NCI-H345 (cell line): Measurements from ENCODE around the gene LILRA6.

Experiments
- DNase-seq: peaks from one replicate; lab custom pipeline; 2025; lab: John Stamatoyannopoulos, UW

The LILRA6 gene

DNA sequence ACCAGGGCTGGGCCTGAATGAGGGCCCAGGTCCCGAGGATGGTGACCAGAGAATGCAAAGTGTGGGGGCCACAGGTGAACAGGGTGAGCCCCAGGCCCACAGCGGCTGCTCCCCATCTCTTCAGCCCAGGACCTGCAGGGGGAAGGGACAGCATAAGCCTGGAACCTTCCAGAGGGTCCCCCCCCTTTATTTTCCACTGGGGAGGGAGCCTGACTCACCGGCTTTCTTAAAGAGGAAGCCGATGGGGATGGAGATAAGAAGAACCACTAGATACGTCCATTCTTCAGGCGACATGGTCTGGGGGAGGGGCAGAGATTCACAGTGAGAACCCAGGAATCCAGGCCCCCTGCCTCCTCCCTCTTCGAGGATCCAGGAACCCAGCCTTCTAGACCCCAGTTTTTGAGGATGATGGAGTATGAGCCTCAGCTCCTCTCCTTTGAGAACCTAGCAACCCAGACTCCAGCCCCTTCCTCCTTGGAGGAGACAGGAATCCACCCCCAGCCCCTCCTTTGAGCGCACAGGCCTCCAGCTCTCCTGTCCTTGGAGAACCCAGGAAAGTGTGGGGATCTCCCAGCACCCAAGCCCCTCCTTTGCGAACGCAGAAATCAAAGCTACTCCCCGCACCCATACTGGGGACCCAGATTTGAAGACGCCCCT, 54.2 kb downstream of the LILRA6 start:
- no peak for DNase-seq

DNA sequence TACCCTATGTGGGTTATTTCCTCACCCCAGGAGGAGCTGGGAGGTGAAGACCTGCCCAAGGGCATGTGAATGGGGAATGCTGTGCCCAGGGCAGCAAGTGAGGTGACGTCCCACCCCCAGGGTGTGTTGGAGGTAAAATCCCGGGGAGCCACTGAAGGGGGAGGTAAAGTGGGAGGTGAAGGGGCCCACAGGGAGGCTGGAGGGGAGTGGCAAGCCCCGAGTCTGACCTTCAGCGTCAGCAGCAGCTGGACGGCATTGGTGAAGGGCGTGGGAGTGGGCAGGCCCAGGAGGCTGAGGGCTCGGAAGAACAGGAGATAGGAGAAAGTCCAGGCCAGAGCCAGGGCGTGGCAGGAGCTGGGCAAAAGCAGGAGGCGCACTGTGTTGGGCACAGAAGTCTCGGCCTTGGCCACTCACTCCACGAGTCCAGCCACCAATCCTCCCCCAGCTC, 55.6 kb downstream of the LILRA6 start:
- DNase-seq: no peak
